H7 (cell line): Measurements from ENCODE around the gene ACIN1. TPM values are rescaled to one million over a fixed set of nuclear protein-coding genes. Genes with fewer than 3 reads are reported as not detected.
"Not testable (repeated sequence)": the region's sequence is repeated elsewhere in the genome, so short reads cannot be mapped to it uniquely, and the experiment has no call there.

Experiments used
- DNase-seq: peaks from one replicate; pipeline ENCODE4 v3.0.0; 2012
- H3K27me3 ChIP-seq: 2 replicates; pipeline ENCODE4 v1.6.0; 2011; ENCODE audit warnings: mild to moderate bottlenecking, low read length; ENCODE audit not compliant: control insufficient read depth, insufficient read depth
- H3K36me3 ChIP-seq: replicated peaks from 2 replicates; pipeline ENCODE4 v1.5.1; 2011; ENCODE audit warnings: low read length; ENCODE audit not compliant: control insufficient read depth, insufficient read depth
- H3K4me3 ChIP-seq: 2 replicates; pipeline ENCODE4 v1.5.1; 2011; ENCODE audit warnings: low read depth, mild to moderate bottlenecking, control low read depth, low read length, moderate library complexity; ENCODE audit not compliant: insufficient read depth
- total RNA-seq: library from RNA; depleted of rRNA; stranded (reverse); fragments of >200 nt; shearing (Covaris generic); gene quantifications from 2 replicates; pipeline ENCODE4 v1.2.3, GENCODE V29; 2014

The ACIN1 gene
- total RNA-seq, 1 experiment from 2014 or later: 89.5 TPM

GRCh38 chr14:23118506-23119362 lies 23.8 kb upstream of the ACIN1 start, which contains the start of gene CEBPE:
TSS of gene CEBPE (minus strand) at chr14:23119255. CDS start at chr14:23119091, 164 bp downstream.
- Histone ChIP-seq H3K36me3 (no peaks in the 10 kb centered on the region), H3K4me3 (no peak within 1 kb of the TSS), H3K27me3 (no peaks in the 10 kb centered on the region)
- DNase-seq: peak; percentile 65

- no peaks in the 10 kb centered on the region for H3K36me3 ChIP-seq
- no peak overlapping the region for H3K4me3 ChIP-seq
- H3K27me3 ChIP-seq: no peaks in the 10 kb centered on the region
- peak; percentile 63 for DNase-seq
These were observed 22.6 kb upstream of the ACIN1 start for GRCh38 chr14:23117371-23118020.

GRCh38 chr14:23115918-23116317 lies 21.0 kb upstream of the ACIN1 start:
- no peaks in the 10 kb centered on the region for H3K36me3 ChIP-seq
- no peak for DNase-seq
- H3K27me3 ChIP-seq: no peaks in the 10 kb centered on the region; the same call in 1 of the 2 replicates
- no peak overlapping the region for H3K4me3 ChIP-seq

GRCh38 chr14:23115039-23115731 lies 20.2 kb upstream of the ACIN1 start:
- DNase-seq: no peak
- H3K4me3 ChIP-seq: no peak overlapping the region
- H3K27me3 ChIP-seq: no peaks in the 10 kb centered on the region; the same call in 1 of the 2 replicates
- no peaks in the 10 kb centered on the region for H3K36me3 ChIP-seq

- Histone ChIP-seq H3K27me3 (no peaks in the 10 kb centered on the region; the same call in 1 of the 2 replicates), H3K36me3 (no peaks in the 10 kb centered on the region), H3K4me3 (no peak overlapping the region)
- DNase-seq: no peak
These were observed 19.7 kb upstream of the ACIN1 start for GRCh38 chr14:23114669-23115038.

GRCh38 chr14:23114120-23114458 lies 19.2 kb upstream of the ACIN1 start:
- Histone ChIP-seq H3K4me3 (no peak overlapping the region), H3K27me3 (no peaks in the 10 kb centered on the region; the same call in 1 of the 2 replicates), H3K36me3 (no peaks in the 10 kb centered on the region)
- DNase-seq: no peak

GRCh38 chr14:23113431-23114119 lies 18.6 kb upstream of the ACIN1 start:
- peak; percentile 71 for DNase-seq
- Histone ChIP-seq H3K4me3 (no peak overlapping the region), H3K27me3 (no peaks in the 10 kb centered on the region; the same call in 1 of the 2 replicates), H3K36me3 (no peaks in the 10 kb centered on the region)

GRCh38 chr14:23112359-23113178 lies 17.6 kb upstream of the ACIN1 start:
- Histone ChIP-seq H3K27me3 (no peaks in the 10 kb centered on the region; the same call in 1 of the 2 replicates), H3K36me3 (no peaks in the 10 kb centered on the region), H3K4me3 (no peak overlapping the region)
- DNase-seq: no peak

- no peak overlapping the region for H3K4me3 ChIP-seq
- H3K27me3 ChIP-seq: no peaks in the 10 kb centered on the region; the same call in 1 of the 2 replicates
- H3K36me3 ChIP-seq: no peaks in the 10 kb centered on the region
- DNase-seq: no peak
These were observed 15.8 kb upstream of the ACIN1 start for GRCh38 chr14:23110579-23111365.

- Histone ChIP-seq H3K4me3 (no peak overlapping the region), H3K36me3 (no peaks in the 10 kb centered on the region), H3K27me3 (no peaks in the 10 kb centered on the region; the same call in 1 of the 2 replicates)
- no peak for DNase-seq
These were observed 14.8 kb upstream of the ACIN1 start for GRCh38 chr14:23109769-23110168.

GRCh38 chr14:23108169-23108568 lies 13.2 kb upstream of the ACIN1 start:
- DNase-seq, H3K27me3 ChIP-seq, H3K36me3 ChIP-seq, H3K4me3 ChIP-seq: not testable (repeated sequence)

GRCh38 chr14:23107620-23108019 lies 12.7 kb upstream of the ACIN1 start:
- not testable (repeated sequence) for H3K36me3 ChIP-seq

GRCh38 chr14:23106747-23107045 lies 11.8 kb upstream of the ACIN1 start:
- no peak overlapping the region for H3K4me3 ChIP-seq
- no peaks in the 10 kb centered on the region for H3K36me3 ChIP-seq
- no peaks in the 10 kb centered on the region; the same call in 1 of the 2 replicates for H3K27me3 ChIP-seq
- DNase-seq: no peak

More at GRCh38 chr14:23107620-23108019, 12.7 kb upstream of the ACIN1 start:
- not testable (repeated sequence) for H3K27me3 ChIP-seq, DNase-seq, H3K4me3 ChIP-seq
